T follicular helper cell (primary cell): ENCODE results near the gene RXFP3.
"Not testable (repeated sequence)": the region's sequence is repeated elsewhere in the genome, so short reads cannot be mapped to it uniquely, and the experiment has no call there.

ENCODE experiments used
- DNase-seq: peaks from one replicate; pipeline ENCODE4 v3.0.0-alpha.2; 2020; ENCODE audit warnings: low read depth
- total RNA-seq, 2 experiments: gene quantifications; one replicate each; lab custom pipeline; 2026; lab: John Stamatoyannopoulos, UW

RXFP3 gene, protein sequence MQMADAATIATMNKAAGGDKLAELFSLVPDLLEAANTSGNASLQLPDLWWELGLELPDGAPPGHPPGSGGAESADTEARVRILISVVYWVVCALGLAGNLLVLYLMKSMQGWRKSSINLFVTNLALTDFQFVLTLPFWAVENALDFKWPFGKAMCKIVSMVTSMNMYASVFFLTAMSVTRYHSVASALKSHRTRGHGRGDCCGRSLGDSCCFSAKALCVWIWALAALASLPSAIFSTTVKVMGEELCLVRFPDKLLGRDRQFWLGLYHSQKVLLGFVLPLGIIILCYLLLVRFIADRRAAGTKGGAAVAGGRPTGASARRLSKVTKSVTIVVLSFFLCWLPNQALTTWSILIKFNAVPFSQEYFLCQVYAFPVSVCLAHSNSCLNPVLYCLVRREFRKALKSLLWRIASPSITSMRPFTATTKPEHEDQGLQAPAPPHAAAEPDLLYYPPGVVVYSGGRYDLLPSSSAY
- total RNA-seq, result 0 to 0.12 reads per million in 2 experiments

DNA sequence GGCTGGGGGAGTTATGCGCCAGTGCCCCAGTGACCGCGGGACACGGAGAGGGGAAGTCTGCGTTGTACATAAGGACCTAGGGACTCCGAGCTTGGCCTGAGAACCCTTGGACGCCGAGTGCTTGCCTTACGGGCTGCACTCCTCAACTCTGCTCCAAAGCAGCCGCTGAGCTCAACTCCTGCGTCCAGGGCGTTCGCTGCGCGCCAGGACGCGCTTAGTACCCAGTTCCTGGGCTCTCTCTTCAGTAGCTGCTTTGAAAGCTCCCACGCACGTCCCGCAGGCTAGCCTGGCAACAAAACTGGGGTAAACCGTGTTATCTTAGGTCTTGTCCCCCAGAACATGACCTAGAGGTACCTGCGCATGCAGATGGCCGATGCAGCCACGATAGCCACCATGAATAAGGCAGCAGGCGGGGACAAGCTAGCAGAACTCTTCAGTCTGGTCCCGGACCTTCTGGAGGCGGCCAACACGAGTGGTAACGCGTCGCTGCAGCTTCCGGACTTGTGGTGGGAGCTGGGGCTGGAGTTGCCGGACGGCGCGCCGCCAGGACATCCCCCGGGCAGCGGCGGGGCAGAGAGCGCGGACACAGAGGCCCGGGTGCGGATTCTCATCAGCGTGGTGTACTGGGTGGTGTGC is at the start of gene RXFP3:
Gene RXFP3, plus strand, starts transcription at position 6 of the 636 bp plus-strand sequence. Its CDS starts 355 bp downstream, at position 361.
- DNase-seq, result no peak

DNA sequence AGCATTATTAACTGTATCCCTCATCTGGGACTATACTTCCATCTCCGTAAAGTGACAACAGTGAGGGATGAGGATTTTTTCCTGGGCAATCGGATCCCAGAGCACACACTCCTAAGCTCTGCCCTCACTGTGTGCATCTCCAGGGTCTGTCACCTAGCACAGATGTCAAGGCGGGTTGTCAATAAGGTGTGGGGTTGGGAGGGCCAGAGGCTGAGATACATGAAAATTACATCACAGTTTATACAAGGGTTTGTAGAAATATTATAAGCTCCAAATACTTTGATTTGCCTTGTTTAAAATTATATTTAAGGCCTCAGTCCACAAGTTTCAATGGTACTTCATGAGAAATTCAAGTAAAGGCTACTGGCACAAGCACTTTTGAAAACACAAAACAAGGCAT is 48.9 kb upstream of the RXFP3 start:
- DNase-seq, result no peak

DNA sequence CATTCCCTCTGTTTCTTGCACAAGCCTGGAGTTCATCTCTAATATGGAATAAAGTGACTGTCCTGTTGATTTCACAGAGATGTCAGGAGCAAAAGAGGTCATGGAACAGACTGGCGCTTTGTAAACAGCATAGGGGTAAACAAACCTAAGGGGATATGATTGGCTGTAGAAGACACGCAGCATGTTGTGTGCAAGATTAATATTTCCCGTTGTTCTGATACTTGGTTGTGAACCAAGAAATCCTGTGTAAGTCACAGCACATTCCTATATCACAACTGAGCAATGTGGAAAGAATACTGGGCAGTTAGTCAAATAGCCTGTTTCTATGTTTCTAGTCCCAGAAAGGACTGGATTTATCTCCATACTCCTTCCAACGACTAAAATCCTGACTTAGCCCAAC is 47.6 kb upstream of the RXFP3 start:
- no peak for DNase-seq

DNA sequence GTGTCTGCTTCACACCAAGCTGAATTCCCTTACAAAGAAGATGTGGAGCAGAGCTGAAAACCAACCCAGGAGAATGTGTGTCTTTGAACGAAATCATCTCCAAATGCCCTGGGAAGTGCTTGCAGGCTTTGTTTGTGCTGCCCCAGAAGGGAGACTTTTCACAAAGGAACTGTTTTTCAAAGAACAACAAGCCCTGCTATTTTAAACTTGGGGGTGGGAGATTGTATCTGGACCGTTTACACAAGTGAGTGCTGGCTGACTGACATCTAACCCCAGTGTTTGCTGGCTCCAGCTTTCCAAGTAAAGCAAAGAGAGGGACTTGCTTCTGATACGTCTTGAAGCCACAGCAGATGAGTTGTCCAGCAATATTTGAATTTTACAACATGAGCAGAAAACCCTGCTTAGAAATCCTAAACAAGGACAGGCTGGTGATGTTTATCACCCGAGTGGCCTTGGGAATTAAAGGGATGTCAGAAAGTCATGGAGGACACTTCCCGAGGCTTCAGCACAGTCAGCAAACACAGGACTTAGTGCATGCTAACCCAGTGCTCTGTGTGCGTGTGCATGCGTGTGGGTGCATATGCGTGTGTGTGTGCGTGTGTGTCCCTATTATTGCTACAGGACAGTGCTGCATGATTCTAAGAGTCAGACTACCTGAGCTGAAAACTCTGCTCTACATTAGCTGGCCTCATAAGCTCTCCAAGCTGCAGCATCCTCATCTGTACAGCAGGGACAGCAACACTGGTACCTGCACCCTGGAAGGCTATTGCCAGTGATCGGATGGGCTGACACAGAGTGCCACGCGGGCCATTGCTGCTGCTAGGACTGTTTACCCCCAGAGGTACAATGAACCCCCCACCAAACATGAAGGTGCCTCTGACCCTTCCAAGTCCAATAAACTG is 45.8 kb upstream of the RXFP3 start:
- no peak for DNase-seq

DNA sequence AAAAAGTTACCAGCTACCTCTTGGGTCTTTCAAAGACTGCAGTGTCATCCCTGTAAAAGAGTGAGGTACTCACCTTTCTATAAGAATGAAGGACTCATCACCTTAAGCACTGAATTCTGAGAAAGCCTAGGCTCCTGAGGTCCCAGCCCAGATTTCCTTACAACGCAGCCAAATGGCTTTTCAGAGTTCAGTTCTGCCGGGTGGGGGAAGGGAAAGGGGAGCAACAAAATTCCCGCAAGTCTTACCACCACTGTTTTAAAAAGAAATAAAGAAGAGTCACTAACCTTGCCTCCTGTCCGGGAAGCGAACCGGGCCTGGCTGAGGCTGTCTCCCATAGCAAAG is 44.8 kb upstream of the RXFP3 start:
- no peak for DNase-seq

DNA sequence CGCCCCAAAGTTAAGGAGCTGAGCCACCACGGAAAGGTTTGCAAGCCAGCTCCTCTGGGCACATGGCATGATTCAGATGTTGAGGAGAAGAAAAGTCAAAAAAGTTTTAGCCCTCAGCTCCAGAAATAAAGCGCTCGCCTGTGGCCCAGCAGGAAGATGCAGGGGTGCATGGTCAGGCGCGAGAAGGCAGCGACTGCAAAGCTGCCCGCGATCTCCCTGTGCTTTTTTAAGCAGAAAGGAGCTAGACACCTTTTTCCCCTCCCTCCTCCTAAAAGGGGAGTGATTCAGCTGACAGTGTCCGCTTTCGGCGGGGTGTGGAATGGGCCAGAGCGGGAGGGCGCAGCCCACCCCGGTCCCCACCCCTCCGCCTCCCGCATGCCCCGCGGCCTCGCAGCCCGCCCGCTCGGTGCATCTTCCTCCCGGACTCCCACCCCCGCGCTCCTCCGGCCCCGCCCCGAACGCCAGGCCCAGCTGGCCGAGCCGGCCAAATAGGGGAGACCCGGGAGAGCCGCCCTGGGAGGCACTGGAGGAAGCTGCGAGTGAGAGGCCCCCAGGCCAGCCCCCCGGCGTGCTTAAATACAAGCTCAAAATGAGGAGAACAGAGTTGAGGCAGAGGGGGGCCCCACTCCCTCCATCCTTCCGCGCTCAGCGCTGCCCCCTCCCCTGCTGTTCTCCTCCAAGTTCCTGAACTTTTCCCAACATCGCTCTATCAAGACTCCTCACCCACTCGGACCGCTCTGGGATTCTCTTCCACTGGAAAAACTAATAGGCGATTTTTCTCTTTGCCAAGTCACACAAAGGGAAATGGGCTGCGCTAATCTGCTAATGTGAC is 44.2 kb upstream of the RXFP3 start, which contains the start of gene ADAMTS12:
Gene ADAMTS12, minus strand, starts transcription at position 203 of the 832 bp plus-strand sequence. Its CDS starts 134 bp downstream, at position 69.
- no peak for DNase-seq

DNA sequence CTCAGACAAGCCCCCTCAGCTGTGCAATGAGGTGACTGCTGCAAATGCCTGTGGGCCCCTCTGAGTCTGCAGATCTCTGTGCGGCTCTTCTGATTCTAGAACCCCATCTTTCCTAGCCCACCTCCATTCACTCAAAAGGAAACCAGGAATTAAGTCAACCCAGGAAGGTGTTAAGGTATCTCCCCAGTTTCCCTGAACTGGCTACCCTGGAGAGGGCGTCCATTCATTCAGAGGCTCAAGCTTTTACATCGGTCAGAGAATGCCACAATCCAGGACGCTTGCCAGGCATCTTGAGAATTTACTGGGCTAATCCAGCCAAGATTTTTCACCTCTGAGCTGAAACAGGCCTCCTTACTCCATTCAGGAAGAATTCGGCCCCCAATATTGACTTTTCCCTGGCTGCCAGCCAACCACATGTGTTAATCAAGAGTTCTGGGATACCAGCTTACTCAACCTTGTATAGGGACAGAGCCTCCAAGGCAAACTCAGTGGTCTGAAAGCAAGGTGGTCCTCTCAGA is 43.5 kb upstream of the RXFP3 start:
- no peak for DNase-seq

DNA sequence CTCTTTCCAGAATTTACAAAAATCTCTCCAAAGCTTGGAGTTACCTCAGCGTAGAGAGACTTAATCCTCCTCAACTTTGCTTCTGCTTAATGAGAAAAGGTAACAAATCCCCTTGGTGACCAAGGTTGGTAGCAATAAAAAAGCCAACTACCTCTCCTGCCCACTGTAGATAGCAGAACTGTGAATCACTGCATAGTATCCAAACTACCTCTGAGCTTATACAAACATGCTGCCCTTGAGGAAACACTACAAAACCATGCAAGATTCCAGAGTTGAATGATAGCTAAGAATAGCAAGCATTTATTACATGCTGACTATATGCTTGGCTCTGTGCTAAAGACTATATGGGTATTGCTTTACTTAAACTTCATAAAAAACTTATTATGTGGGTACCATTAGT is 41.6 kb upstream of the RXFP3 start:
- DNase-seq, result no peak

DNA sequence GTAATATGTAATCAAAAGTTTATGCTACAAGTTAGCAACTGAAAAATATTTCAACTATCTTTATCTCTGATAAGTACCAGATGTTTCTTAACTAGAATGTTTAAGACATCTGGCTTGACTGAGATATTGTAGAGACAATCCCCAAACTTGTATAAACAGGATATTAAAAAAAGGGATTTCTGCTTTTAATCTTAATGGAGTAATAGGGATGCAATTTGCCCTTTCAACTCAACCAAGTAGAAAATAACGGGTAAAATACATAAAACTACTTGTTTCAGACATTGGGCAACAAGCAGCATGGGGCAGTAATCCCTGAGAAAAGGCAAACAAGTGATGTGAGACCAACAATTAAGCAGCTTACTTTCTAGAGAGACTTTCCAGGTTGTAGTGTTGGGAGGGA is 35.0 kb upstream of the RXFP3 start:
- DNase-seq, result no peak

DNA sequence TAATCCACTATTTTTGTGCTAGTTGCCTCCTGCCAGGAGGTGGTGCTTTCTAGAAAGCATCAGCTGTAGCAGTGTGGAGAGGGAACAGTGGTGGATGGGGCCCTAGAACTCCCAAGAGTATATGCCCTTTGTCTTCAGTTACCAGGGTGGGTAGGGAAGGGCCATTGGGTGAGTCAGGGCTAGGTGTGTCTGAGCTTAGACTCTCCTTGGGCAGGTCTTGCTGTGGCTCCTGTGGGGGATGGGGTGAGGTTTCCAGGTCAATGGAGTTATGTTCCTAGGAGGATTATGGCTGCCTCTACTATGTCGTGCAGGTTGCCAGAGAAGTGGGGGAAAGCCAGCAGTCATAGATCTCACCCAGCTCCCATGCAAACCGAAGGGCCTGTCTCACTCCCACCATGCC is 33.1 kb upstream of the RXFP3 start:
- no peak for DNase-seq

DNA sequence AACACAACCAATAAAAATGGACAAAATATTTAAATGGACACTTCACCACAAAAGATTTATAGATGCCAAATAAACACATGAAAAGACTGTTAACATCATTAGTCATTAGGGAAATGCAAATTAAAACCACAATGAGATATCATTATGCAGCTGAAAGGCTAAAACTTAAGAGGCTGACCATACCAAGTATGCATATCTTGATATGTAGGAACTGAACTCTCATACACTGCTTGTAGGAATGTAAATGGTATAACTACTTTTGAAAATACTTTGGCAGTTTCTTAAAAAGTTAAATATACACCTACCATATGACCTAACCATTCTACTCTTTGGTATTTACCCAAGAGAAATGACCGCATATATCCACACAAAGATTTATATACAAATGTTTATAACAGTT is 30.8 kb upstream of the RXFP3 start:
- DNase-seq, result no peak

DNA sequence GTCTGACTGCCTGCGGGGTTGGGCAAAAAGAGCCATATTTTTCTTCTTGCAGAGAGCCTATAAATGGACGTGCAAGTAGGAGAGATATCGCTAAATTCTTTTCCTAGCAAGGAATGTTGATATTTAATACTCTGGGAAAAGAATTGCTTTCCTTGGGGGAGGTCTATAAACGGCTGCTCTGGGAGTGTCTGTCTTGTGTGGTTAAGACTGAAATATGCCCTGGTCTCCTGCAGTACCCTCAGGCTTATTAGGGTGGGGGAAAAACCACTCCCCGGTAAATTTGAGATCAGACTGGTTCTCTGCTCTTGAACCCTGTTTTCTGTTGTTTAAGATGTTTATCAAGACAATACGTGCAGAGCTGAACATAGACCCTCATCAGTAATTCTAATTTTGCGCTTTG is 29.9 kb upstream of the RXFP3 start:
- not testable (repeated sequence) for DNase-seq

DNA sequence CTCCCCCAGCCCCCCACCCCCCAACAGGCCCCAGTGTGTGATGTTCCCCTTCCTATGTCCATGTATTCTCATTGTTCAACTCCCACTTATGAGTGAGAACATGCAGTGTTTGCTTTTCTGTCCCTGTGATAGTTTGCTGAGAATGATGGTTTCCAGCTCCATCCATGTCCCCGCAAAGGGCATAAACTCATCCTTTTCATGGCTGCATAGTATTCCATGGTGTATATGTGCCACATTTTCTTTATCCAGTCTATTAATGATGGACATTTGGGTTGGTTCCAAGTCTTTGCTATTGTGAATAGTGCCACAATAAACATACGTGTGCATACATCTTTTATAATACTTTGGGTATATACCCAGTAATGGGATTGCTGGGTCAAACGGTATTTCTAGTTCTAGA is 21.3 kb upstream of the RXFP3 start:
- DNase-seq, result not testable (repeated sequence)

DNA sequence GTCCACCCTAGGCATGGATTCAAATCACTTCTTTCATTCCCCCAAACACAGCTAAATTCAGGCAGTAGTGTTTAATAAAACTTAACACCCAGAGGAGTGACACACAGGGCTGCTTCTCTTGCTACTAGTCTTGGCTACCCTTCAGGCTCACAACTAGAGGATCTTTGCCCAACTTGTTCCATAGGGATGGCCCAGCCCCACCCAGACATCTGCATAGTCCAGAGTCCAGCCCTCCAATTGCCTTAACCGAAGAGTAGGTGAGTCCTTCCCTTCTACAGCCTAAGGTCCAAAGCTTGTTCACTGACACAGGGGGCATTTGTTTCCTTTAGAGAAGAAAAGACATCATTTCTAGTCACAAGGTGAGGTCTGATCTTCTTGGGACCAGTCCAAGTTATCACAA is 15.2 kb upstream of the RXFP3 start:
- DNase-seq, result no peak

DNA sequence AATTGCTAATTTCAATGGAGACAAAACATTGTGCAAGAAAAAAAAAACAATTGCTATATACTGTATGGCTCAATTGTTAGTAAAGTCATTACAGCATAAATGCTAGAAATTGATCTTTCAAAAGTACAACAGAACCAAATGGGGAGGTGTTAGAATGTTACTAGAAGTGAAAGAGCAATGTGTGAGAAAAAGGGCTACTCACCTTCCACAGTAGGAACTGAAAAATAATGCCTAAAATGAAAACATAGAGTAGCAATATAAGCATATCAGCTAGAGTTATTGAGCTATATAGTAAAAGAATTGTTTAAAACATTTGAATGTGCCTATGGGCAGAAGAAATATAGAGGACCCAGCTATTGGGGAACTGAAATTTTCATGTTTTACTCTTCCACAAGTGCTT is 10.9 kb upstream of the RXFP3 start:
- no peak for DNase-seq

DNA sequence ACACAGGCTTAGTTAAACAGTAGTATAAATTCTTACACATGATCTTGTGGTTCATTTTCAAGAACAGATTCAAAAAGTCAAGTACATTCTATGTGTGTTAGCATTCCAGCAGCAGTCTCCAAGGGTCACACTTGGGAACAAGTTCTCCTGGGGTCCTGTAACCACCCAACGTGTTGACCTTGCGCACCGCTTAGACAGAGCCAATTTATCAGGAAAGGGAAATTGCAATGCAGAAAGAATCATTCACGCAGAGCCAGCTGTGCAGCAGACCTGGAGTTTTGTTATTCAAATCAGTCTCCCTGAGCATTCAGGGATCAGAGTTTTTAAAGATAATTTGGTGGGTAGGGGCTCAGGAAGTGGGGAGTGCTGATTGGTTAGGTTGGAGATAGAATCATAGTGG is 8.5 kb upstream of the RXFP3 start:
- DNase-seq, result no peak

DNA sequence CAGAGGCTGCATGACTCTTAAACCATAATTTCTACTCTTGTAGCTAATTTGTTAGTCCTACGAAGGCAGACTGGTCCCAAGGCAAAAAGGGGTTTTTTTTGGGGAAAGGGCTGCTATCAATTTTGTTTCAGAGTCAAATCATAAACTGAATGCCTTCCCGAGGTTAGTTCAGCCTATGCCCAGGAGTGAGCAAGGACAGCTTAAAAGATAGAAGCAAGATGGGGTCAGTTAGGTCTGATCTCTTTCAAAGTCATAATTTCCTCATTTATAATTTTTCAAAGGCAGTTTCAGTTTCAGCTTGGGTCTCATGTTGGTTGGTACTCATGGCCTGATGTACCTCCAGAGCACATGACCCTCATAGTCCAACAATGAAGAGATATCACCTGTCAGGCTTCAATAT is 7.9 kb upstream of the RXFP3 start:
- DNase-seq, result no peak

DNA sequence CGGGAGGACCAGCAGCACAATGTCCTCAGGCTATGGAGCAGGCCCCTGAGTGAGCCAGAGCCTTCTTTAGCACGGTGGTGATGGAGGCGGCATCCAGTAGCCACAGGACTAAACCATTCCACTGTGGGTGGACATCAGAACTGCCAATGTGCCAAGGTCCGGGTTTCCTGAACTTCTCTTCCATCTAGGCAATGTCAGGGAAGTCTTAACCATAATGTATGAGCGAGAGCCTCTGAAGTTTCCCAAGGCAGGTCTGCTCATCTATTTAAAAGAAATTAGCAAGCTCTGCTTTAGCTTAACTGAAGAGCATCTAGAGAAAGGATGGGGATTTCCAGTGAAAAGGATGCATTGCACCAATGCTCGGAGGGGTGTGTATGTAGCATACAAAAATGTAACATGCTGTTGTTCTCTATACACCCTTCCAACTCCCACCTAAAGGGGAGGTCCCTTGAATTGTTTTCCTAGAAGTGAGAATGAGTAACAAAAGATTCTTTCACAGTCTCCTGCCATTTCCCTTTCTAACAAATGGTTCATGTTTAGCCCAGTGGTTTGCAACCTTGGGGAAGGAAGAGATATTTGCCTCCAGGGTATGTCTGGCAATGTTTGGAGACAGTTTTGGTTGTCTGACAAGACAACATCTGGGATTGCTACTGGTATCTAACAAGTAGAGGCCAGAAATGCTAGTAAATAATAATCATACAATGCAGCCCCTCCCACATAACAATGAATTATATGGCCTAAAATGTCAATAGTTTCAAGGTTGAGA is 6.1 kb upstream of the RXFP3 start:
- no peak for DNase-seq

DNA sequence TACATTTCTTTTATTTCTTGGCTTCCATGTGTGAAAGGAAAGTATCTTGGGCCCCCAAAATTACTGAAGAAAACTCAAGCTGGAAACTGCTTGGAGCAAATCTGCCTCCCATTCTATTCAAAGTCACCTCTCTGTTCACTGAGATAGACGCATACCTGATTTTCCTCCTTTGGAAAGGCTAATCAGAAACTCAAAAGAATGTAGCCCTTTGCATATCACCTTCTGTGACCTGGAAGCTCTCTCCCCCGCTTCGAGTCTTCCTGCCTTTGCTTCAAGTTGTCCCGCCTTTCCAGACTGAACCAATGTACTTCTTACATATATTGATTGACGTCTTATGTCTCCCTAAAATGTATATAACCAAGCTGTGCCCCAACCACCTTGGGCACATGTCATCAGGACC is 5.0 kb upstream of the RXFP3 start:
- DNase-seq, result no peak

DNA sequence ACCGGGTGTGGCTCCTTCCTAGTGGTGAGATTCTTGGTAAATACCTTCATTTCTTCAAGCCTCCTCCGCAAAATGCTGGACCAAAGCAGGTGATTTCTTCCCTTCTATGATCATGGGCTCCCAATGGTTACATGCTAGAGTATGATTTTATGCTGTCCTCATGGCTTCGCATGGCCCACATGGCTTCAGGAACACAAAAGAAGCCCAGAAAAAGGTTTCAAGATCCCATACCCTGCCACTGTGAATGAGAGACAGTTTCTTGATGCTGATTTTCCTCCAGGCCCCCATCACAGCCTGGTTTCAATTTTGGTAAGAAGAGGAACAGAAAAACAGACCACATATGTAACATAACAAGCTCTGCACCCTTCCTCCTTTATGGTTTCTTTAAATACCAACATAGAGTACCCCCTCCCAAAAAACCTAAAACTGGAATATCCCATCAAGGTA is 2.4 kb upstream of the RXFP3 start:
- no peak for DNase-seq
